Measurements from ENCODE around the gene PHF20. TPM values are rescaled to one million over a fixed set of nuclear protein-coding genes. Genes with fewer than 3 reads are reported as not detected.

The PHF20 gene
- total and polyA plus RNA-seq, 2 of the 13 experiments (the other 11 are each of a cell fraction or from before 2014, with no cell fraction given): 22.8 to 34.1 TPM

DNA sequence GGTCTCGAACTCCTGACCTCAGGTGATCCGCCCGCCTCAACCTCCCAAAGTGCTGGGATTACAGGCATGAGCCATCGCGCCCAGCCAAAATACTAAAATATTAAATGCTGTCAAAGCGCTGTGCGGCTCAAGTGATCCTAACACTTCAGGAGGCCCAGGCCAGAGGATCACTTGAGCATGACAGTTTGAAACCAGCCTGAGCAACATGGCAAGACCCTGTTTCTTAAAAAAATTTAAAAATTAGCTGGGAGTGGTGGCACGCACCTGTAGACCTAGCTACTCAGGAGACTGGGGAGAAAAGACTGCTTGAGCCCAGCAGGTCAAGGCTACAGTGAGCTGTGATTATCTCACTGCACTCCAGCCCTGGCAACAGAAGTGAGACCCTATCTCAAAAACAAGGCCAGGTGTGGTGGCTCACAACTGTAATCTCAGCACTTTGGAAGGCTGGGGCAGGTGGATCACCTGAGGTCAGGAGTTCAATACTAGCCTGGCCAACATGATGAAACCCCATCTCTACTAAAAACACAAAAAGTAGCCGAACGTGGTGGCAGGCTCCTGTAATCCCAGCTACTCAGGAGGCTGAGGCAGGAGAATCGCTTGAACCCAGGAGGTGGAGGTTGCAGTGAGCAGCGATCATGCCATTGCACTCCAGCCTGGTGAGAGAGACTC, 48.0 kb upstream of the PHF20 start (continued):
- TF ChIP-seq, protein P1, sequence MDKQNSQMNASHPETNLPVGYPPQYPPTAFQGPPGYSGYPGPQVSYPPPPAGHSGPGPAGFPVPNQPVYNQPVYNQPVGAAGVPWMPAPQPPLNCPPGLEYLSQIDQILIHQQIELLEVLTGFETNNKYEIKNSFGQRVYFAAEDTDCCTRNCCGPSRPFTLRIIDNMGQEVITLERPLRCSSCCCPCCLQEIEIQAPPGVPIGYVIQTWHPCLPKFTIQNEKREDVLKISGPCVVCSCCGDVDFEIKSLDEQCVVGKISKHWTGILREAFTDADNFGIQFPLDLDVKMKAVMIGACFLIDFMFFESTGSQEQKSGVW (CRISPR knock-in tag; IDR thresholded peaks at IDR 0.05; ENCODE audit: borderline replicate concordance): 0 out of 2 replicates have a peak, but pooled peaks have one; percentile 52
- peak; percentile 58 for TF ChIP-seq ZNF883 (CRISPR knock-in tag; IDR thresholded peaks at IDR 0.05; ENCODE audit: not compliant biosample characterization)
- TF ChIP-seq ZNF414 (CRISPR knock-in tag; IDR thresholded peaks at IDR 0.05): 0 out of 2 replicates have a peak, but pooled peaks have one; percentile 56
- peak; percentile 16; the same call in 1 of the 2 replicates for TF ChIP-seq REPIN1 (CRISPR knock-in tag; IDR thresholded peaks at IDR 0.05; ENCODE audit: borderline replicate concordance, low read depth)
- TF ChIP-seq ZNF597 (CRISPR knock-in tag; IDR thresholded peaks at IDR 0.05): 0 out of 2 replicates have a peak, but pooled peaks have one; percentile 30
- 0 out of 2 replicates have a peak, but pooled peaks have one; percentile 15 for TF ChIP-seq ZFX (CRISPR knock-in tag; IDR thresholded peaks at IDR 0.05; ENCODE audit: low read depth)
- TF ChIP-seq ZNF687 (CRISPR knock-in tag; IDR thresholded peaks at IDR 0.05): peak; percentile 25; the same call in 1 of the 2 replicates
- peak; percentile 64; the same call in 1 of the 2 replicates for TF ChIP-seq FLYWCH1 (CRISPR knock-in tag; IDR thresholded peaks at IDR 0.05)
- TF ChIP-seq ZNF318 (CRISPR knock-in tag; IDR thresholded peaks at IDR 0.05): 0 out of 2 replicates have a peak, but pooled peaks have one; percentile 74
- TF ChIP-seq ZNF253 (CRISPR knock-in tag; IDR thresholded peaks at IDR 0.05; ENCODE audit: borderline replicate concordance): 0 out of 2 replicates have a peak, but pooled peaks have one; percentile 42
